Left forelimb (tissue), 1 donor: ENCODE results near the gene PPP2R2C.

Source experiments
- DNase-seq: peaks from one replicate; pipeline ENCODE4 v3.0.0-alpha.2; 2018; ENCODE audit warnings: low spot score

The PPP2R2C gene

GRCh38 chr4:6366581-6366980 is 105.8 kb downstream of the PPP2R2C start:
- DNase-seq = no peak

- no peak for DNase-seq
These were observed 106.8 kb downstream of the PPP2R2C start for GRCh38 chr4:6365545-6366086.

- DNase-seq = no peak
These were observed 107.8 kb downstream of the PPP2R2C start for GRCh38 chr4:6364581-6364980.

- no peak for DNase-seq
These were observed 108.3 kb downstream of the PPP2R2C start for GRCh38 chr4:6364146-6364545.

- no peak for DNase-seq
These were observed 109.5 kb downstream of the PPP2R2C start for GRCh38 chr4:6362896-6363295.

GRCh38 chr4:6362243-6362885 is 110.0 kb downstream of the PPP2R2C start:
- DNase-seq = no peak

GRCh38 chr4:6361076-6361784 is 111.2 kb downstream of the PPP2R2C start:
- DNase-seq = no peak

GRCh38 chr4:6360385-6360784 is 112.0 kb downstream of the PPP2R2C start:
- no peak for DNase-seq

GRCh38 chr4:6359536-6360308 is 112.7 kb downstream of the PPP2R2C start:
- DNase-seq = no peak

GRCh38 chr4:6357476-6357875 is 114.9 kb downstream of the PPP2R2C start:
- DNase-seq = no peak

GRCh38 chr4:6356076-6356560 is 116.3 kb downstream of the PPP2R2C start:
- no peak for DNase-seq

- no peak for DNase-seq
These were observed 117.4 kb downstream of the PPP2R2C start for GRCh38 chr4:6355052-6355451.

- no peak for DNase-seq
These were observed 117.8 kb downstream of the PPP2R2C start for GRCh38 chr4:6354626-6355025.

- DNase-seq = no peak
These were observed 118.3 kb downstream of the PPP2R2C start for GRCh38 chr4:6354119-6354518.

- no peak for DNase-seq
These were observed 120.3 kb downstream of the PPP2R2C start for GRCh38 chr4:6352031-6352692.

- DNase-seq = no peak
These were observed 121.0 kb downstream of the PPP2R2C start for GRCh38 chr4:6351246-6352000.

- no peak for DNase-seq
These were observed 121.8 kb downstream of the PPP2R2C start for GRCh38 chr4:6350646-6351045.

GRCh38 chr4:6349896-6350603 is 122.4 kb downstream of the PPP2R2C start:
- DNase-seq = no peak

GRCh38 chr4:6348408-6348807 is 124.0 kb downstream of the PPP2R2C start:
- no peak for DNase-seq

GRCh38 chr4:6347511-6348045 is 124.8 kb downstream of the PPP2R2C start:
- no peak for DNase-seq
